NCI-H345 treated with DMSO at 0.1 percent for 48 hours (cell line): Measurements from ENCODE around the gene DNAH5.
A peak's percentile ranks its signal among the peaks of the same experiment; 100 is the strongest.
"Not testable (repeated sequence)": the region's sequence is repeated elsewhere in the genome, so short reads cannot be mapped to it uniquely, and the experiment has no call there.

Experiments
- DNase-seq: peaks from one replicate; lab custom pipeline; 2025; ENCODE audit not compliant: unreplicated experiment; lab: John Stamatoyannopoulos, UW

The DNAH5 gene

DNA sequence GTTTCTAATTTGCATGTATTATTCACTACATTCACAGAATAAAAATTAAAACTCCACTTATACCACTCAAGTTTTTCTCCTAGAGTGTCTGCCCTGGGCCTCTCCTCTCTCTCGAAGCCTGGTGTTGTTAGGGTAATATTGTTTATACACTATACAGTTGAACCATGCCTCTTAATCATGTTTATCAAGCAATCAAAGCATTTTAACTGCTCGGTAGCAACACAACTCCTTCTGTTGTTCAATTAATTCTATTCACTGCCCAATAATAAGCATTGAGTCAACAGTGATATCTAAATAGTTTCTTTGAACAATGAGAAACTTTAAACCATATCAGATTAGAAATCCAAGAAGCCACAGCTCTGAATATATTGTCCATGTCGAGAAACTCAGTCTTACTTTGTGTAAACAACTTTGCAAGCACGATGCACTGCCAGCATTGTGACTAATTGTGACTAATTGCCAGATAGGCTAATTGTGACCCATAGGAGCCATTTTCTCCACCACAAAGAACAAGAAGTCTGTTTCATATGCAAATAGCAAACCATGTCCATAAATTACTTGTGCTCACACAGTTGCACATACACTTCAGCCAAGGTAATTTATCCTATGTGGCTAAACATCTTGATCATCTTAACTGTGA is at the start of gene DNAH5:
TSS of gene DNAH5 (minus strand) at position 129 of the 640 bp plus-strand sequence. CDS start 250 bp downstream, outside the sequence.
- no peak for DNase-seq

DNA sequence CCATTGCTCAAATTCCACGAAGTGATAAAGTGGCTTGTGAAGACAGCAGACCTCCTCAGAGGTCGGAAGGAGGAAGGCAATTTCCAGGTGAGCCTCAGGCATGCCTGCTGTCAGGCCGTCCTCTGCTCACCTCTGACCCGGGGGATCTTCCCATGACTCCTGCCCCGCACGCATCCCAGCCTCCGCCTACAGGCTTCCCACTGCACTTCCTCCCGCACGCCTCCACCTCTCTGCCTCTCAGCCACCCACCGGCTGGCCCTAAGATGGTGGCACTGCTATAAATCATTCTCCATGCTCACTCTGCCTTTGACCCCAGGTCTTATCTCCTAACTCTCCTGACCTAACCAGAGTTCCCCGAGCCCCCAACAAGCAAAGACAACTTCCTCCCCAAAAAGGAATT is 49.4 kb upstream of the DNAH5 start:
- no peak for DNase-seq

- DNase-seq: no peak
Measured at GRCh38 chr5:13992795-13993194, 48.3 kb upstream of the DNAH5 start.

GRCh38 chr5:13991365-13991764 is 46.9 kb upstream of the DNAH5 start:
- DNase-seq: no peak

GRCh38 chr5:13990896-13991295 is 46.4 kb upstream of the DNAH5 start:
- no peak for DNase-seq

- DNase-seq: no peak
Measured at GRCh38 chr5:13989832-13990231, 45.3 kb upstream of the DNAH5 start.

DNA sequence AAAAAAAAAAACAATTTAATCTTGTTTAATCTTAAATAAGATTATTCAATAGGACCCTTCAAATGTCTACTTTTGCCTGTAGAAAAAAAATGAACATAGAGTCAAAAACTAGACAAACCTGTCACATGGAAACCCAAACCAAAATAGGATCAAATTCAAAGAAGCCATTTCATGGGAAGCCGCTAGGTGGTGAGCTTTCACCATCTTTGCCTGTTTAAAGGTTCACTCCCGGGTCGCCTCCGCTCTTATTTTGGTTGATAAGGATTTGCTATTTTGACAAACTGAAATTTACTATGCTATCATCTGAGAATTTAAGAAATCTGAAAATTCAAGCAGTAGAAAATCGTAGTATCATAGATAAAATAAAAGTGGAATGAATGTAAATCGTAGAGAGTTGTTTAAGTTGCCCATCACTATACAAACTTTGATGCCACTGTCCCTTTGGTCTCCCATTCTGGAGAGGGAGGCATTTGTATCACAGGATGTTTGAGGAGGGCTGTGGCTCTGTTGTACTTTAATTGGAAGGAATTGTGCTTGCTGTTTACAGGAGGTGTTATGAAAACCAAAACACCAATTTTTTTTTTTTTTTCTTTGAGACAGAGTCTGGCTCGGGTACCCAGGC is 43.5 kb upstream of the DNAH5 start:
- peak; percentile 51 for DNase-seq

DNA sequence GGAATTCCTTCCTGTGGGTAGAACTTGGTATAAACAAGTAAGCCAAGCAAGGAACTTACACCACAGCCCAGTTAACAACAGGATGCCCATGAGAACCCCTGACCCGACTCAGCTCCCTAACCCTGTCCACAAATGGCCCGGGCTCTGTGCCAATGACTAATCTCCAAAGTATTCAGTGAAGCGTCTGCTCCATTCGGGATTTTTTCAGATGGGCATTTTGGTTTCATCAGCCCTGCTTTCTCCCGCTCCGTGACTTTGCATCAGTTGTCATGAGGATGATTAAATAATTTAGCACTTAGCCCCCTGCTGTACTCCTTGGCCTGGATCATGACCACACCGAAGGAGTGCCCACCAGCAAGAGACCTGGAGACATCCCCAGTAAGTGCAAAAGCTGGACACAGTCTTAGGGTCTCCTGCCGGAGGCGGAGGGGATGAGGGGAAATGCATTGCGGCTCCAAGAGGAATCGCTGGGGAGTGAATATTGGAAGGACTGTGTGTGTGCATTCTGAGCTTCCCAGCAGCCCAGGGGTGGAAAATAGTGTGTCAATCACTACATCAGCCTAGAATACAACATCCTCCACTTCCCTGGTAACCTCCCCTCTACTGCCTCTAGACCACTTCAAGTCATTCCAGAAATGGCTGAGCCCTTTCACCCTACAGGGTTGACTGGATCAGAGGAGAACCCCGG is 41.4 kb upstream of the DNAH5 start:
- DNase-seq: no peak

GRCh38 chr5:13984888-13985287 is 40.4 kb upstream of the DNAH5 start:
- DNase-seq: not testable (repeated sequence)

- peak; percentile 29 for DNase-seq
Measured at GRCh38 chr5:13976867-13977830, 32.7 kb upstream of the DNAH5 start.

GRCh38 chr5:13976223-13976622 is 31.7 kb upstream of the DNAH5 start:
- no peak for DNase-seq

DNA sequence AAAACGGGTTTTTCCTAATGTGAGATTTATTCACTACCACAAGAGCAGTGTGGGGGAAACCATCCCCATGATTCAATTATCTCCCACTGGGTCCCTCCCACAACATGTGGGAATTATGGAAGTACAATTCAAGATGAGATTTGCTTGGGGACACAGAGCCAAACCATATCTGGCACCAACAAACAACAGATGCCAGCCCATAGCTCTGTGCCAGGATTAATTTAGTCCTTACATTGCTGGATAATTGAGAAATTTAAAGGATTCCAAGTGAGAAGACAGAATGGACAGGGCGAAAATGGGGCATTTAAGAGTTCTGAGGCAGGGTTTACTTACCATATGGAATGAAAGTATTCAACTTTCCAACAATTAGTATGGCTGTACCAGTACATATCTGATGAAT is 30.8 kb upstream of the DNAH5 start:
- no peak for DNase-seq

DNA sequence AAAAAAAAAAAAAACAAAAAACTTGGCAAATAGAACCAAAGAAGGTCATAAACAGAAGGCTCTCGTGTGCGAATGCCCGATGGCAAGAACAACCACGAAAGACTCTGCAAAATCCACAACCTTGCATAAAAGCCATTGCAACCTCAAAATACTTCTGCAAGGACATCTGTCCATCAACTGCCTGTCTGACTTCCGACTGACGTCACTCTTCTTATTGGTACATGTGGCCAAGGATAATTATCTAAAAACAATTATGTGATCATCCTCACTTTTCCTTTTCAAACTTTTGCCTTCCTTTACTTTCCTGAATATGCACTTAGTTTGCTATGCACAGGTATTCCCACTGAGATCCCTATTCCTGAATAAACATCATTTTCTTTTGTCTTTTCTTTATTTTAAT is 29.2 kb upstream of the DNAH5 start:
- no peak for DNase-seq

GRCh38 chr5:13972029-13972428 is 27.5 kb upstream of the DNAH5 start:
- DNase-seq: no peak

DNA sequence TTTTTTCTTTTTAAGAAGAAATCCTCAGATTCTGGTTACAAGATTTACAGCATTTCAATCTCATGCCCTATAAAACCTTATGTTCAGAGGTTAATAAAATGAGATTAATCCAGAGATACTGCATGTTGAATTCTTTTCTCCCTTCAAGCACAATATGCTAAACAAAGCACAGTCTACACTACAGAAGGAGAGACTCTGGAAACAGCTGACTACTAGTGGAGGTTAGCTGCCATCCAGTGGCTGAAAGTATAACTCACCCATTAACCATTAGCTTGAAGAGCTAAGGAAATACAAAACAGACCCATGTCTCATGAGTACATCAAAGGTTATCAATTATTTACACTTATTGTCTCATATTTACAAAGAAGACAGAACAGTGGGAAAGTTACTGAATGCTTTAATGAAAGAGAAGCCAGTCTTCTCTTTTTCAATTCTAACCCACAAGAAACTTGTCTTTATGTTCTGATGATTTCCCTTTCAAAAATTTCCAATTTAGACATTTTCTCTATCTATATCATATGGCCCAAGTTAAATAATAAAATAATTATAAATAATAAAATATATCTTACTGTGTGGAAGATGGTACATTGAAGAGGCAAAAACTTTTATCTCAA is 12.7 kb upstream of the DNAH5 start:
- DNase-seq: peak; percentile 63

DNA sequence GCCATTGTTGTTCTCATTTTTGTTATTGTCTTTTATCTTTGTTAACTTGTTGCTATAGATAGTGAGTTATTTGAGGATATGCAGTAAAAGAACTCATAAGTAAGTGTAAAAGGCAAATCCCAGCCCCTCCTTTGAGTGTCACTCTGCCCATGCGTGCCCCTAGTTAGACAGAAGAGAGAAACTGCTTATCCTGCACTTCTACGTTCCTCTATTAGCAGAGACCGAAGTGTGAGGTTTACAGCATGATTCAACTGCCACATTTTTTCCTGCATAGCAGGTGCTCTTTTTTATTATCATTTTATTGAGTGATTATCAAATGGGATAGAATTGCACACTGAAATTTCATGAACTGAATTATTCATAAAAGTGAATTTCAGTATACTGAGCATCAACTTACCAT is 12.0 kb upstream of the DNAH5 start:
- no peak for DNase-seq

DNA sequence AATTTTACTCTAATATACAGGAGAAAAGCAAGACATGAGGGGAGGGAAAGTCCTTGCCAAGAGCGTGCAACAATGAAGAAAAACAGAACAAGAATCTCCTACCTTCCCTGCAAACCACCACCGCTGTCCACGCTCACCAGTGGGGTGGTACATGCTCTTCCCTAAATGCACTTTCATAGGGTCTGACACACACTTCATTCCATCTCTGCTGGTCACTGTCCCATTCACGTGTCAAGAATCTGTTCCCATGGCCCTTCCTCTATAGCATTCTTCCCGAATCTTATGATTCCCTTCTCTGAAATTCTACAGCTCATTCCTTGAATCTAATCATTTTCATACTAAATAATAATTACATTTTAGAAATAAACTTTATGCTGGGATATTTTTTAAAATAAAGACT is 11.4 kb upstream of the DNAH5 start:
- DNase-seq: no peak

GRCh38 chr5:13946111-13946510 is 1.6 kb upstream of the DNAH5 start:
- DNase-seq: no peak

GRCh38 chr5:13945271-13945670 is 783 bp upstream of the DNAH5 start:
- DNase-seq: no peak

DNA sequence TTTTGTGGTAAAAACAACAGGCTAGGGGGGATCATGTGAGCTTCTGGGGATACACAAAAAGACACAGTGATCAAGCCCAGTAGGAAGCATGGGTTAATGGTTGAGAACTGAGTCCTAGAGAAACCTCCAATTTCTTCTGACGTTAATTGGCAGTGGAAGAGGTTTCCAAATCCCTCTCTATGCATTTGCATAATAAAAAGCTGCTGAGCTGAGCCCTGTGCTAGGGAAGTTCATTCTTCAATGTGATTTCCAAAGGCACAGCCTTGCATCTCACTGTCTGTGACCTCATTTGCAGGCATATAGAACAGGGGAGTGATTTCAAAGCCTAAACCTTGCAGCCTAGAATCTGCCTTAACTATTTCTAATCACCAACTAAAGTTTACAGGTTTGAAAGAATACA is 812 bp downstream of the DNAH5 start:
- no peak for DNase-seq

- DNase-seq: no peak
Measured at GRCh38 chr5:13941468-13941867, 3.0 kb downstream of the DNAH5 start.
